SK-N-SH treated with all-trans-retinoic acid at 6 μM for 48 hours (cell line): Measurements from ENCODE around the gene ICE1.

ENCODE experiments used
- BACH2 ChIP-seq: fragments of 250-450 bp; sonication (Bioruptor Pico); IDR thresholded peaks from 2 replicates; pipeline ENCODE4 v1.9.0; 2021; ENCODE audit warnings: mild to moderate bottlenecking, borderline replicate concordance
- CREB5 ChIP-seq: fragments of 250-450 bp; sonication (Bioruptor Pico); IDR thresholded peaks from 2 replicates; pipeline ENCODE4 v1.5.1; 2020; ENCODE audit warnings: low read depth, mild to moderate bottlenecking, moderate library complexity
- ESRRG ChIP-seq: fragments of 250-450 bp; sonication (Bioruptor Pico); IDR thresholded peaks from 2 replicates; pipeline ENCODE4 v1.6.1; 2021; ENCODE audit warnings: mild to moderate bottlenecking
- GLIS3 ChIP-seq: fragments of 250-450 bp; sonication (Bioruptor Pico); IDR thresholded peaks from 2 replicates; pipeline ENCODE4 v1.5.0; 2020; ENCODE audit warnings: mild to moderate bottlenecking, moderate library complexity
- ISL1 ChIP-seq: fragments of 250-450 bp; sonication (Bioruptor Pico); IDR thresholded peaks from 2 replicates; pipeline ENCODE4 v2.1.2; 2022; ENCODE audit warnings: mild to moderate bottlenecking, moderate library complexity
- OSR1 ChIP-seq: fragments of 250-450 bp; sonication (Bioruptor Pico); IDR thresholded peaks from 2 replicates; pipeline ENCODE4 v1.8.0; 2022; ENCODE audit warnings: moderate library complexity, mild to moderate bottlenecking, inconsistent platforms
- PATZ1 ChIP-seq: fragments of 250-450 bp; sonication (Bioruptor Pico); IDR thresholded peaks from 2 replicates; pipeline ENCODE4 v1.8.0; 2020; ENCODE audit warnings: mild to moderate bottlenecking, moderate library complexity, borderline replicate concordance
- RARB ChIP-seq: fragments of 250-450 bp; sonication (Bioruptor Pico); IDR thresholded peaks from 2 replicates; pipeline ENCODE4 v1.8.0; 2021; ENCODE audit warnings: mild to moderate bottlenecking, moderate library complexity
- TOX ChIP-seq: fragments of 250-450 bp; sonication (Bioruptor Pico); IDR thresholded peaks from 2 replicates; pipeline ENCODE4 v1.8.0; 2021; ENCODE audit warnings: mild to moderate bottlenecking, moderate library complexity, borderline replicate concordance
- ZC3H10 ChIP-seq: fragments of 250-450 bp; sonication (Bioruptor Pico); IDR thresholded peaks from 2 replicates; pipeline ENCODE4 v1.5.1; 2021; ENCODE audit warnings: mild to moderate bottlenecking, moderate library complexity
- ZFP3 ChIP-seq: fragments of 250-450 bp; sonication (Bioruptor Pico); IDR thresholded peaks from 2 replicates; pipeline ENCODE4 v1.5.0; 2020; ENCODE audit warnings: mild to moderate bottlenecking, moderate library complexity
- ZFP30 ChIP-seq: fragments of 450-650 bp; formaldehyde crosslinking; IDR thresholded peaks from 2 replicates; pipeline ENCODE4 v1.5.0; 2022; ENCODE audit warnings: mild to moderate bottlenecking, moderate library complexity
- ZNF70 ChIP-seq: fragments of 450-650 bp; formaldehyde crosslinking; IDR thresholded peaks from 2 replicates; pipeline ENCODE4 v1.5.0; 2020; ENCODE audit warnings: mild to moderate bottlenecking, moderate library complexity
- ZNF8 ChIP-seq: fragments of 450-650 bp; formaldehyde crosslinking; IDR thresholded peaks from 2 replicates; pipeline ENCODE4 v1.5.0; 2020; ENCODE audit warnings: mild to moderate bottlenecking, moderate library complexity

- no peak for TF ChIP-seq TOX (CRISPR knock-in tag)
- TF ChIP-seq RARB (CRISPR knock-in tag): no peak
- TF ChIP-seq ESRRG: no peak
- no peak for TF ChIP-seq ZFP3 (CRISPR knock-in tag)
- TF ChIP-seq ZFP30 (CRISPR knock-in tag): no peak
- no peak for TF ChIP-seq BACH2 (CRISPR knock-in tag)
- TF ChIP-seq PATZ1 (CRISPR knock-in tag): no peak
- TF ChIP-seq ZC3H10 (CRISPR knock-in tag): no peak
- no peak for TF ChIP-seq GLIS3 (CRISPR knock-in tag)
- no peak for TF ChIP-seq ZNF70 (CRISPR knock-in tag)
- no peak for TF ChIP-seq ISL1
- TF ChIP-seq OSR1: no peak
- no peak for TF ChIP-seq ZNF8 (CRISPR knock-in tag)
- no peak for TF ChIP-seq CREB5 (CRISPR knock-in tag)
Observed at GRCh38 chr5:5532306-5533076, 110.0 kb downstream of the ICE1 start.
